ENCODE measurements around the gene ELOVL2. TPM values are rescaled to one million over a fixed set of nuclear protein-coding genes. Genes with fewer than 3 reads are reported as not detected.

Gene ELOVL2
- total and polyA plus RNA-seq, 2 donors (not counting 1 experiment from before 2014, with no cell fraction given) = not detected

DNA sequence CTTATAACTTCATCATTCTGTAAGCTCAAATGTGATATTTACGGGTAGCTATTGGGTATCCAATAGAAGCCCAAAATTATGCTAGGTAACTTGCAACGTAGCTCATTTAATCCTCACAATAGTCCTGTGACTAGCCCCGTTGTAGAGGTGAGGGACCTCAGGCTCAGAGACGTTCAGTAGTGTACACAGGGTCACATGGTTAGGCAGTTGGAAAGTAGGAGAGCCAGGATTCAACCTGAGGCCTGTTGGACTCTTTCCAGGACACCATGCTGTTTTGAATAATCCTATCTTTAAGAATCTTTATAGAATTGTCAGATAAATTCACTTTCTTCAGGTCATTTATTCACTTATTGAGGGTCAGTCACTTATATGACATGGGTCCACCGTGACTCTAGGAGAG is 9.2 kb upstream of the ELOVL2 start:
- H3K4me2 ChIP-seq (replicated peaks; ENCODE audit: low read depth, low read length, poor library complexity, severe bottlenecking) = no peak overlapping the region
- WGBS (ENCODE audit: insufficient coverage) = 100% methylated on average over 2 of the region's 5 CpGs
- ChIA-PET CTCF (no interaction called here), POLR2A (no interaction called here)
- H3K79me2 ChIP-seq (ENCODE audit: control insufficient read depth, insufficient read depth, low read length) = no peaks in the 10 kb centered on the region
- H3K9ac ChIP-seq (ENCODE audit: low read length) = no peak overlapping the region
- H3K9me3 ChIP-seq (ENCODE audit: control extremely low read depth in 1 of 3, control insufficient read depth in 2 of 3, insufficient read depth in 1 of 3, low read length in 2 of 3) = no peaks in the 10 kb centered on the region
- DNase-seq (no peak), ATAC-seq (ENCODE audit: low read depth) (no peak)
- H2AFZ ChIP-seq (ENCODE audit: insufficient read depth, low read depth, low read length, poor library complexity, severe bottlenecking) = no peak overlapping the region
- H3K27ac Mint-ChIP-seq = no peak overlapping the region
- no peaks in the 10 kb centered on the region for H3K4me1 Mint-ChIP-seq
- H4K20me1 ChIP-seq (ENCODE audit: control insufficient read depth, insufficient read depth, low read length, poor library complexity, severe bottlenecking) = no peaks in the 10 kb centered on the region
- no peak overlapping the region for H3K27ac ChIP-seq (ENCODE audit: low read length in 2 of 2)
- no peaks in the 10 kb centered on the region for H3K9me3 Mint-ChIP-seq (ENCODE audit: insufficient read depth)
- TF ChIP-seq, protein P1, sequence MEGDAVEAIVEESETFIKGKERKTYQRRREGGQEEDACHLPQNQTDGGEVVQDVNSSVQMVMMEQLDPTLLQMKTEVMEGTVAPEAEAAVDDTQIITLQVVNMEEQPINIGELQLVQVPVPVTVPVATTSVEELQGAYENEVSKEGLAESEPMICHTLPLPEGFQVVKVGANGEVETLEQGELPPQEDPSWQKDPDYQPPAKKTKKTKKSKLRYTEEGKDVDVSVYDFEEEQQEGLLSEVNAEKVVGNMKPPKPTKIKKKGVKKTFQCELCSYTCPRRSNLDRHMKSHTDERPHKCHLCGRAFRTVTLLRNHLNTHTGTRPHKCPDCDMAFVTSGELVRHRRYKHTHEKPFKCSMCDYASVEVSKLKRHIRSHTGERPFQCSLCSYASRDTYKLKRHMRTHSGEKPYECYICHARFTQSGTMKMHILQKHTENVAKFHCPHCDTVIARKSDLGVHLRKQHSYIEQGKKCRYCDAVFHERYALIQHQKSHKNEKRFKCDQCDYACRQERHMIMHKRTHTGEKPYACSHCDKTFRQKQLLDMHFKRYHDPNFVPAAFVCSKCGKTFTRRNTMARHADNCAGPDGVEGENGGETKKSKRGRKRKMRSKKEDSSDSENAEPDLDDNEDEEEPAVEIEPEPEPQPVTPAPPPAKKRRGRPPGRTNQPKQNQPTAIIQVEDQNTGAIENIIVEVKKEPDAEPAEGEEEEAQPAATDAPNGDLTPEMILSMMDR (IDR thresholded peaks at IDR 0.05) = no peak
- TF ChIP-seq EZH2 (IDR thresholded peaks at IDR 0.05; ENCODE audit: borderline replicate concordance, insufficient read depth, low read depth, low read length, poor library complexity, severe bottlenecking) = no peak
- no peaks in the 10 kb centered on the region for H3K36me3 ChIP-seq (replicated peaks in 1 of 2; ENCODE audit: control extremely low read depth in 1 of 2, control insufficient read depth in 1 of 2, extremely low read depth in 1 of 2, insufficient read depth in 2 of 2, low read length in 1 of 2)
- H3K4me3 Mint-ChIP-seq = no peak overlapping the region
- H3K27me3 ChIP-seq (replicated peaks in 1 of 4; ENCODE audit: control extremely low read depth in 1 of 4, control insufficient read depth in 3 of 4, insufficient read depth in 4 of 4, low read length in 3 of 4) = peaks cover 0 to 13% (median 5%) of the 10 kb centered on the region in 4 experiments
- H3K4me1 ChIP-seq (ENCODE audit: control insufficient read depth in 2 of 2, insufficient read depth in 2 of 2, low read length in 2 of 2) = no peaks in the 10 kb centered on the region
- intact Hi-C loops (cut with micrococcal nuclease) = no loop called here
- H3K27me3 Mint-ChIP-seq = peaks cover 37% of the 10 kb centered on the region
- H3K4me3 ChIP-seq (ENCODE audit: control extremely low read depth in 1 of 5, extremely low read depth in 1 of 5, insufficient read depth in 1 of 5, low read depth in 2 of 5, low read length in 4 of 5) = no peak overlapping the region

DNA sequence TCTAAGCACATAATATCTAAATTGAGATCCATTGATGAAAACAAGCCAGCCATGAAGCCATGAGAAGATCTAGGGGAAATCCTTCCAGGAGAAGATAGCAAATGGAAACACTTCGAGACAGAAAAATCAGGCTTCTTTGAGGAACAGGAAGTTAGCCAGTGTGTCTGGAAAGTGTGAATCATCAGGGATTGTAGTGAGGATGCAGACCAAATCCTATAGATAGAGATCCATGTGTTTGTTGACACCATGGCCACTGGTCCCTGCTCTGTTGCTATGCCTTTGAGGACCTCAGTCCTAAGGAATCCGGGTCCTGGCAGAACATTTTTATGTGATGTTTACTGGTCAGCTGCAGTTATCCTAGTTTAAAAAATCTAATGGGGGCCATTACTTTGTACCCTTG is 6.6 kb upstream of the ELOVL2 start:
- ChIA-PET POLR2A (no interaction called here), CTCF (no interaction called here)
- Mint-ChIP-seq H3K4me3 (no peak overlapping the region), H3K27ac (no peak overlapping the region), H3K4me1 (no peaks in the 10 kb centered on the region), H3K9me3 (ENCODE audit: insufficient read depth) (no peaks in the 10 kb centered on the region), H3K27me3 (peaks cover 52% of the 10 kb centered on the region)
- intact Hi-C loops (cut with micrococcal nuclease) = no loop called here
- H3K27me3 ChIP-seq (replicated peaks in 1 of 4; ENCODE audit: control extremely low read depth in 1 of 4, control insufficient read depth in 3 of 4, insufficient read depth in 4 of 4, low read length in 3 of 4) = peaks cover 0 to 22% (median 20%) of the 10 kb centered on the region in 4 experiments
- 90% methylated on average over 1 of the region's 2 CpGs for WGBS (ENCODE audit: insufficient coverage)
- H3K79me2 ChIP-seq (ENCODE audit: control insufficient read depth, insufficient read depth, low read length) = no peaks in the 10 kb centered on the region
- H3K27ac ChIP-seq (ENCODE audit: low read length in 2 of 2) = no peak overlapping the region
- no peak overlapping the region for H2AFZ ChIP-seq (ENCODE audit: insufficient read depth, low read depth, low read length, poor library complexity, severe bottlenecking)
- H3K9ac ChIP-seq (ENCODE audit: low read length) = no peak overlapping the region
- H3K4me2 ChIP-seq (replicated peaks; ENCODE audit: low read depth, low read length, poor library complexity, severe bottlenecking) = no peak overlapping the region
- TF ChIP-seq, protein P1 (IDR thresholded peaks at IDR 0.05) = no peak
- TF ChIP-seq EZH2 (IDR thresholded peaks at IDR 0.05; ENCODE audit: borderline replicate concordance, insufficient read depth, low read depth, low read length, poor library complexity, severe bottlenecking) = no peak
- DNase-seq (no peak), ATAC-seq (ENCODE audit: low read depth) (no peak)
- H4K20me1 ChIP-seq (ENCODE audit: control insufficient read depth, insufficient read depth, low read length, poor library complexity, severe bottlenecking) = no peaks in the 10 kb centered on the region
- H3K9me3 ChIP-seq (ENCODE audit: control extremely low read depth in 1 of 3, control insufficient read depth in 2 of 3, insufficient read depth in 1 of 3, low read length in 2 of 3) = no peaks in the 10 kb centered on the region
- no peaks in the 10 kb centered on the region for H3K4me1 ChIP-seq (ENCODE audit: control insufficient read depth in 2 of 2, insufficient read depth in 2 of 2, low read length in 2 of 2)
- H3K36me3 ChIP-seq (replicated peaks in 1 of 2; ENCODE audit: control extremely low read depth in 1 of 2, control insufficient read depth in 1 of 2, extremely low read depth in 1 of 2, insufficient read depth in 2 of 2, low read length in 1 of 2) = no peaks in the 10 kb centered on the region
- no peak overlapping the region for H3K4me3 ChIP-seq (ENCODE audit: control extremely low read depth in 1 of 5, extremely low read depth in 1 of 5, insufficient read depth in 1 of 5, low read depth in 2 of 5, low read length in 4 of 5)

All from B cell (primary cell).